Stromal cell of bone marrow (primary cell): ENCODE data around the gene NPAS2.

Source experiments
- DNase-seq: peaks from one replicate; pipeline ENCODE4 v3.0.0-alpha.2; 2012; ENCODE audit warnings: low read depth

NPAS2 gene

GRCh38 chr2:101014264-101014857, 194.4 kb downstream of the NPAS2 start:
- no peak for DNase-seq

GRCh38 chr2:101017371-101017770, 197.4 kb downstream of the NPAS2 start:
- DNase-seq: no peak

GRCh38 chr2:101018934-101019333, 199.0 kb downstream of the NPAS2 start:
- DNase-seq: no peak

GRCh38 chr2:101022221-101022620, 202.3 kb downstream of the NPAS2 start:
- DNase-seq: no peak

- no peak for DNase-seq
Measured at GRCh38 chr2:101023327-101024107, 203.6 kb downstream of the NPAS2 start.

GRCh38 chr2:101025561-101025960, 205.6 kb downstream of the NPAS2 start:
- no peak for DNase-seq

- DNase-seq: no peak
Measured at GRCh38 chr2:101026253-101026701, 206.3 kb downstream of the NPAS2 start.

GRCh38 chr2:101026923-101027469, 207.1 kb downstream of the NPAS2 start:
- DNase-seq: no peak

GRCh38 chr2:101027852-101028251, 207.9 kb downstream of the NPAS2 start:
- DNase-seq: no peak

GRCh38 chr2:101030866-101031554, 211.1 kb downstream of the NPAS2 start:
- no peak for DNase-seq

- DNase-seq: no peak
Measured at GRCh38 chr2:101032084-101032776, 212.3 kb downstream of the NPAS2 start.

GRCh38 chr2:101036562-101036961, 216.6 kb downstream of the NPAS2 start:
- DNase-seq: peak; percentile 23

GRCh38 chr2:101037161-101037755, 217.3 kb downstream of the NPAS2 start:
- no peak for DNase-seq

GRCh38 chr2:101038455-101039255, 218.7 kb downstream of the NPAS2 start:
- no peak for DNase-seq

GRCh38 chr2:101040072-101040471, 220.1 kb downstream of the NPAS2 start:
- no peak for DNase-seq

GRCh38 chr2:101040761-101041160, 220.8 kb downstream of the NPAS2 start:
- DNase-seq: no peak

- peak; percentile 21 for DNase-seq
Measured at GRCh38 chr2:101041413-101041812, 221.5 kb downstream of the NPAS2 start.

- DNase-seq: no peak
Measured at GRCh38 chr2:101045330-101045729, 225.4 kb downstream of the NPAS2 start.
